Ishikawa (cell line): ENCODE results near the gene ATL1.
A peak's percentile ranks its signal among the peaks of the same experiment; 100 is the strongest.

Experiments used
- CEBPB ChIP-seq: IDR thresholded peaks from 2 replicates; pipeline ENCODE4 v1.6.1; 2012
- CREB1 ChIP-seq: IDR thresholded peaks from 2 replicates; pipeline ENCODE4 v1.6.1; 2012; ENCODE audit warnings: low read depth
- EGR1 ChIP-seq: IDR thresholded peaks from 2 replicates; pipeline ENCODE4 v1.6.1; 2012
- EP300 ChIP-seq: IDR thresholded peaks from 2 replicates; pipeline ENCODE4 v1.6.1; 2012; ENCODE audit warnings: borderline replicate concordance
- FOXM1 ChIP-seq: IDR thresholded peaks from 2 replicates; pipeline ENCODE4 v1.6.1; 2012; ENCODE audit warnings: low read depth, borderline replicate concordance
- MAX ChIP-seq: IDR thresholded peaks from 2 replicates; pipeline ENCODE4 v1.6.1; 2012
- NFIC ChIP-seq: IDR thresholded peaks from 2 replicates; pipeline ENCODE4 v1.6.1; 2012
- RAD21 ChIP-seq: IDR thresholded peaks from 2 replicates; pipeline ENCODE4 v1.6.1; 2012; ENCODE audit warnings: low read depth
- REST ChIP-seq: IDR thresholded peaks from 2 replicates; pipeline ENCODE4 v1.6.1; 2012; ENCODE audit warnings: low read depth, mild to moderate bottlenecking
- TAF1 ChIP-seq: IDR thresholded peaks from 2 replicates; pipeline ENCODE4 v1.6.1; 2012; ENCODE audit warnings: low read depth, mild to moderate bottlenecking
- TCF12 ChIP-seq: IDR thresholded peaks from 2 replicates; pipeline ENCODE4 v1.6.1; 2012; ENCODE audit warnings: low read depth
- TEAD4 ChIP-seq: IDR thresholded peaks from 2 replicates; pipeline ENCODE4 v1.6.1; 2012
- USF1 ChIP-seq: IDR thresholded peaks from 2 replicates; pipeline ENCODE4 v1.6.1; 2012
- YY1 ChIP-seq: IDR thresholded peaks from 2 replicates; pipeline ENCODE4 v1.6.1; 2012; ENCODE audit warnings: low read depth
- ZBTB7A ChIP-seq: IDR thresholded peaks from 2 replicates; pipeline ENCODE4 v1.6.1; 2012; ENCODE audit warnings: low read depth

Gene ATL1

GRCh38 chr14:50530794-50531365, 29.1 kb upstream of the ATL1 start:
- no peak for TF ChIP-seq TCF12
- TF ChIP-seq RAD21: no peak
- no peak for TF ChIP-seq ZBTB7A
- TF ChIP-seq YY1: no peak
- no peak for TF ChIP-seq EGR1

GRCh38 chr14:50531595-50532501, 28.1 kb upstream of the ATL1 start:
- TF ChIP-seq TEAD4 (no peak), MAX (peak; percentile 64), NFIC (no peak), FOXM1 (no peak; the same call in 1 of the 2 replicates), REST (no peak), EGR1 (no peak), ZBTB7A (no peak; the same call in 1 of the 2 replicates), TCF12 (no peak; the same call in 1 of the 2 replicates), RAD21 (no peak), TAF1 (0 out of 2 replicates have a peak, but pooled peaks have one; percentile 26), CREB1 (no peak), USF1 (no peak), EP300 (no peak), YY1 (peak; percentile 42)

- TF ChIP-seq MAX: peak; percentile 9; the same call in 1 of the 2 replicates
- TF ChIP-seq YY1: no peak; the same call in 1 of the 2 replicates
- TF ChIP-seq RAD21: peak; percentile 92
- no peak for TF ChIP-seq CREB1
- no peak; the same call in none of the 2 replicates for TF ChIP-seq TCF12
- TF ChIP-seq ZBTB7A: peak; percentile 30; the same call in 1 of the 2 replicates
- peak; percentile 77 for TF ChIP-seq NFIC
- peak; percentile 23 for TF ChIP-seq TEAD4
- no peak for TF ChIP-seq CEBPB
- TF ChIP-seq EP300: no peak
- TF ChIP-seq EGR1: no peak
- TF ChIP-seq USF1: no peak
- TF ChIP-seq FOXM1: no peak
- TF ChIP-seq REST: no peak
- no peak for TF ChIP-seq TAF1
Measured at GRCh38 chr14:50532502-50533240, 27.3 kb upstream of the ATL1 start, which contains the start of gene MAP4K5. Gene MAP4K5, minus strand, starts transcription at chr14:50532569. Its CDS starts 520 bp downstream, at chr14:50532049.

- TF ChIP-seq REST (no peak), MAX (no peak), CREB1 (no peak)
Measured at GRCh38 chr14:50533241-50533705, 26.7 kb upstream of the ATL1 start.
